ENCODE results near the gene SLC12A4. TPM values are rescaled to one million over a fixed set of nuclear protein-coding genes. Genes with fewer than 3 reads are reported as not detected.
A peak's percentile ranks its signal among the peaks of the same experiment; 100 is the strongest.

The SLC12A4 gene
- total and polyA plus RNA-seq, 4 donors, result 8.0 to 37.3 (median 17.1) TPM

DNA sequence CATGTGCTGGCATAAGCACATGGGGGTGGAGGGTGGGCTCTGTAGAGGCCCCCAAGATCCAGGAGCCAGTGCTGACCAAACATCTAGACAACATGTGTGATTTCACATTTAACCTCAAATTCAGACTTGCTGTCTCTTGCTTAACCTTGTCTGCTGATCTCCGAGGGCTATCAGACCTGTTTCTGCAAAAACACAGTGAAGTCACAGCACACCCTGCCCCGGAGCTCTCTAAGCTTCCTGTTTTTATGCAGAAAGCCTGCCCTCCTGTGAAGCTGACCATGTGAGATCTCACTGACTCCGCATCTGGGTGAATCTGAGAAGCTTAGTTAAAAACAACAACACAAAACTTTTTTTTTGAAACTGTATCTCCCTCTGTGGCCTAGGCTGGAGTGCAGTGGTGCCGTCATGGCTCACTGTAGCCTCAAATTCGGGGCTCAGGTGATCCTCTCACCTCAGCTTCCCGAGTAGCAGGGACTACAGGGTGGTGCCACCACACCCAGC is 37.4 kb upstream of the SLC12A4 start:
- TF ChIP-seq NR2F2 (IDR thresholded peaks at IDR 0.05) (peak; percentile 51), SP1 (IDR thresholded peaks at IDR 0.05) (peak; percentile 31), RAD21 (IDR thresholded peaks at IDR 0.05) (no peak)
- 49% methylated on average over 6 of the region's 6 CpGs for WGBS
- Histone ChIP-seq H3K36me3 (ENCODE audit: control insufficient read depth in 4 of 4, insufficient read depth in 3 of 4, low read depth in 1 of 4, low read length in 3 of 4) (no peaks in the 10 kb centered on the region), H3K9ac (ENCODE audit: low read depth in 1 of 2, low read length in 2 of 2) (peak overlapping the region in 1 of 2 donors; percentile 22), H3K27ac (ENCODE audit: low read depth in 1 of 2, low read length in 2 of 2) (peak overlapping the region; percentile 61 to 67), H3K4me1 (ENCODE audit: control insufficient read depth in 4 of 4, insufficient read depth in 4 of 4, low read length in 3 of 4) (peaks cover 0 to 2% (median 0%) of the 10 kb centered on the region in 4 donors), H3K27me3 (ENCODE audit: control insufficient read depth in 4 of 4, insufficient read depth in 4 of 4, low read length in 3 of 4) (no peaks in the 10 kb centered on the region), H3K4me3 (ENCODE audit: low read depth in 1 of 3, low read length in 3 of 3) (no peak overlapping the region), H3K9me3 (ENCODE audit: control insufficient read depth in 4 of 4, low read length in 3 of 4) (no peaks in the 10 kb centered on the region)
- no peak for DNase-seq (ENCODE audit: low spot score)

DNA sequence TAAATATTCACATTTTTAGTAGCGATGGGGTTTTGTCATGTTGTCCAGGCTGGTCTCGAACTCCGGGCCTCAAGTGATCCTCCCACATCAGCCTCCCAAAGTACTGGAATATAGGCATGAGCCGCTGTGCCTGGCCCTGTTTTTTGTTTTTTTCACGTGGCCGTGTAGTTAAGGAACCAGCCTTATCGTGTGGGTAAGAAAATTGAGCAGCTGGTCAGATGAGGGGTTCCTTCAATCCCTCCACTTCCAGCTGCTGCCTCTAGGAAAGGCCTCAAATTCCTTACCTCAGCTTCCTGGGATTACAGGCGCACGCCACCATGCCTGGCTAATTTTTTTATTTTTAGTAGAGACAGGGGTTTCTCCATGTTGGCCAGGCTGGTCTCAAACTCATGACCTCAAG is 36.8 kb upstream of the SLC12A4 start:
- TF ChIP-seq CTCF (IDR thresholded peaks at IDR 0.05; ENCODE audit: low read depth, low read length, missing input control) (no peak), RXRA (IDR thresholded peaks at IDR 0.05) (no peak), ZBTB33 (IDR thresholded peaks at IDR 0.05) (no peak)
- TF ChIP-seq, protein P1, sequence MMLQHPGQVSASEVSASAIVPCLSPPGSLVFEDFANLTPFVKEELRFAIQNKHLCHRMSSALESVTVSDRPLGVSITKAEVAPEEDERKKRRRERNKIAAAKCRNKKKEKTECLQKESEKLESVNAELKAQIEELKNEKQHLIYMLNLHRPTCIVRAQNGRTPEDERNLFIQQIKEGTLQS (IDR thresholded peaks at IDR 0.05), result no peak
- Histone ChIP-seq H3K4me1 (ENCODE audit: control insufficient read depth in 4 of 4, insufficient read depth in 4 of 4, low read length in 3 of 4) (peaks cover 0 to 2% (median under 1%) of the 10 kb centered on the region in 4 donors), H3K27ac (ENCODE audit: low read depth in 1 of 2, low read length in 2 of 2) (peak overlapping the region; percentile 61 to 67), H3K27me3 (ENCODE audit: control insufficient read depth in 4 of 4, insufficient read depth in 4 of 4, low read length in 3 of 4) (no peaks in the 10 kb centered on the region), H3K9me3 (ENCODE audit: control insufficient read depth in 4 of 4, low read length in 3 of 4) (no peaks in the 10 kb centered on the region), H3K36me3 (ENCODE audit: control insufficient read depth in 4 of 4, insufficient read depth in 3 of 4, low read depth in 1 of 4, low read length in 3 of 4) (no peaks in the 10 kb centered on the region), H3K4me3 (ENCODE audit: low read depth in 1 of 3, low read length in 3 of 3) (no peak overlapping the region), H3K9ac (ENCODE audit: low read depth in 1 of 2, low read length in 2 of 2) (no peak overlapping the region)
- WGBS, result 83% methylated on average over 9 of the region's 9 CpGs
- DNase-seq (ENCODE audit: low spot score), result no peak

GRCh38 chr16:68003031-68003430 is 34.6 kb upstream of the SLC12A4 start:
- Histone ChIP-seq H3K9ac (ENCODE audit: low read depth in 1 of 2, low read length in 2 of 2) (no peak overlapping the region), H3K27me3 (ENCODE audit: control insufficient read depth in 4 of 4, insufficient read depth in 4 of 4, low read length in 3 of 4) (no peaks in the 10 kb centered on the region), H3K27ac (ENCODE audit: low read depth in 1 of 2, low read length in 2 of 2) (no peak overlapping the region), H3K4me1 (ENCODE audit: control insufficient read depth in 4 of 4, insufficient read depth in 4 of 4, low read length in 3 of 4) (peaks cover 0 to 6% (median 2%) of the 10 kb centered on the region in 4 donors), H3K36me3 (ENCODE audit: control insufficient read depth in 4 of 4, insufficient read depth in 3 of 4, low read depth in 1 of 4, low read length in 3 of 4) (no peaks in the 10 kb centered on the region), H3K9me3 (ENCODE audit: control insufficient read depth in 4 of 4, low read length in 3 of 4) (no peaks in the 10 kb centered on the region), H3K4me3 (ENCODE audit: low read depth in 1 of 3, low read length in 3 of 3) (no peak overlapping the region)
- WGBS, result 84% methylated on average over 4 of the region's 4 CpGs
- TF ChIP-seq TAF1 (conservative IDR thresholded peaks at IDR 0.05), result no peak
- no peak for TF ChIP-seq ZBTB33 (IDR thresholded peaks at IDR 0.05)
- TF ChIP-seq RAD21 (IDR thresholded peaks at IDR 0.05), result no peak
- TF ChIP-seq MAX (IDR thresholded peaks at IDR 0.05), result no peak
- no peak for TF ChIP-seq NR2F2 (IDR thresholded peaks at IDR 0.05)
- no peak for DNase-seq (ENCODE audit: low spot score)

Measured in liver (tissue), 9 donors.